ENCODE data around the gene NBEA.

The NBEA gene

DNA sequence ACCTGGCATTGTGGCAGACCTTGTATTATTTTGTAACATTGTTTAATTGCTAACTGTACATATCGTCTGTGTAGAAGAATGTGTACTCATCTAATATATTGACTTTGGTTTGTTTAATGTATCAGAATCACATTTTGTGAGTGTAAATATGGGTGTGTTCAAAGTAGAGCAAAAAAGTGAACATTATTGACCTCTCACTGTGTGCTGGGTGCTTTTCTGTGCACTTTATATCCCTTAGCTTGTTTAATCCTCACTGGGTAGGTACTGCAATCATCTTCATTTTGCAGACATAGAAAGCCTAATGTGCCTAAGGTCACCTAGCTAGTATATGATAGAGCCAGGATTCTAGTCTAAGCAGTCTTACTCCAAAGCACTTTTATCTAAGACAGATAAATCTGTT, 289.4 kb downstream of the NBEA start:
- no peak for DNase-seq (ENCODE audit: low read depth in 2 of 2)
- TF ChIP-seq, protein P1, sequence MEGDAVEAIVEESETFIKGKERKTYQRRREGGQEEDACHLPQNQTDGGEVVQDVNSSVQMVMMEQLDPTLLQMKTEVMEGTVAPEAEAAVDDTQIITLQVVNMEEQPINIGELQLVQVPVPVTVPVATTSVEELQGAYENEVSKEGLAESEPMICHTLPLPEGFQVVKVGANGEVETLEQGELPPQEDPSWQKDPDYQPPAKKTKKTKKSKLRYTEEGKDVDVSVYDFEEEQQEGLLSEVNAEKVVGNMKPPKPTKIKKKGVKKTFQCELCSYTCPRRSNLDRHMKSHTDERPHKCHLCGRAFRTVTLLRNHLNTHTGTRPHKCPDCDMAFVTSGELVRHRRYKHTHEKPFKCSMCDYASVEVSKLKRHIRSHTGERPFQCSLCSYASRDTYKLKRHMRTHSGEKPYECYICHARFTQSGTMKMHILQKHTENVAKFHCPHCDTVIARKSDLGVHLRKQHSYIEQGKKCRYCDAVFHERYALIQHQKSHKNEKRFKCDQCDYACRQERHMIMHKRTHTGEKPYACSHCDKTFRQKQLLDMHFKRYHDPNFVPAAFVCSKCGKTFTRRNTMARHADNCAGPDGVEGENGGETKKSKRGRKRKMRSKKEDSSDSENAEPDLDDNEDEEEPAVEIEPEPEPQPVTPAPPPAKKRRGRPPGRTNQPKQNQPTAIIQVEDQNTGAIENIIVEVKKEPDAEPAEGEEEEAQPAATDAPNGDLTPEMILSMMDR (IDR thresholded peaks at IDR 0.05; ENCODE audit: low read depth, low read length), result no peak
- H3K4me3 ChIP-seq (replicated peaks in 1 of 2; ENCODE audit: low read depth in 2 of 2, low read length in 2 of 2), result no peak overlapping the region

- no peak overlapping the region for H3K4me3 ChIP-seq (replicated peaks in 1 of 2; ENCODE audit: low read depth in 2 of 2, low read length in 2 of 2)
- DNase-seq (ENCODE audit: low read depth in 2 of 2), result no peak
- TF ChIP-seq, protein P1 (IDR thresholded peaks at IDR 0.05; ENCODE audit: low read depth, low read length), result no peak
Measured at GRCh38 chr13:35238274-35238673, 296.2 kb downstream of the NBEA start.

GRCh38 chr13:35252536-35253205, 310.6 kb downstream of the NBEA start:
- TF ChIP-seq, protein P1 (IDR thresholded peaks at IDR 0.05; ENCODE audit: low read depth, low read length), result no peak
- H3K4me3 ChIP-seq (replicated peaks in 1 of 2; ENCODE audit: low read depth in 2 of 2, low read length in 2 of 2), result no peak overlapping the region
- DNase-seq (ENCODE audit: low read depth in 2 of 2), result no peak

DNA sequence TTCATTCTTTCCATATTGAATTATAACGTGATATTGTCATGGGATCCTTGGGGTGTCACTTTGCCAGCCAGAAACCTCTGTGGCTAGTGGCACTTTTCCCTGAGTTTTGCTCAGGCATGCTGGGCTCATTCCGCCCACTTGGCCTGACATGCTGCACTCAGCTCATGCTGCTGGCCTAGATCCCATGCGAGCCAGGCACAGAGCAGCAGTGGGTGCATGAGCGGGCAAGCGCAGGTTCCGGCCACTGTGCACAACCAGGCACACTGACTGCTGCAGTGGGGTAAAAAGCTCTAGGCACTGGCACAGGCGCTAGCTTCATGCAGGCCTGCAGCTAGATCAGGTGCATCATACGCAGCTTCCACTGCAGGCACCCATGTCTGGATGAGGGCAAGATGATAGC, 313.2 kb downstream of the NBEA start:
- DNase-seq (ENCODE audit: low read depth in 2 of 2), result no peak
- TF ChIP-seq, protein P1 (IDR thresholded peaks at IDR 0.05; ENCODE audit: low read depth, low read length), result no peak
- H3K4me3 ChIP-seq (replicated peaks in 1 of 2; ENCODE audit: low read depth in 2 of 2, low read length in 2 of 2), result no peak overlapping the region

DNA sequence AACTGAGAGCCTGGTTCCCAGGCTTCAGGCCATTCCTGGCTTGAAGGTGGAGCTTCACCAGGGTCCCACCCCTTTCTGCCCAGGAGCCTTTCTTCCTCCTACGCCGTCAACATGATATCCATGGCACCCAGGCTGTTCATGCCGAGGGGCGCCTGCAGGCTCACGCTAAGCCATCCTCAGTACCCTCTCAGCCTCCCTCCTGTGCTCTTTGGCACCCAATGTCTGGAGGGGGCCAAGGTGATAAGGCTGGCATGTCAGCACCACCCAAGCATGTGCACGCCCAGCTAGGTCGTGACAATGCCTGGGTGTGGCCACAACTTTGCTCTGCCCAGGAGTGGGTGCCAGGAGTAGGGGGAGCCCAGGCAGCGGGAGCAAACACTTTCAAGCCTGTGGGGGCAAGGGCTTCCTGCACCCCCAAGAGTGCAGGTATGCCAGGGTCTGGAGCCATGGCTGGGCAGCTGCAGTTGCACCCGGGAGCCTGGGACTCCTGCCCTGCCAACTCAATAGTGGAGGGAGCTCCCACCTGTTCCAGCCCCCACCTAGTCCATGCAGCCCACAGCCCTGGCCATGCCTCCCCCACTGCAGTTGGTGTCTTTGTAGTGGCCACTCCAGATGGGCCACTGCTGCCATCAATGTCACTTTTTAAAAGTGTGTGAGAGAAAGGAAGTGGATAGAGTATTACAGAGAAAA, 314.5 kb downstream of the NBEA start:
- no peak for DNase-seq (ENCODE audit: low read depth in 2 of 2)
- TF ChIP-seq, protein P1 (IDR thresholded peaks at IDR 0.05; ENCODE audit: low read depth, low read length), result no peak
- no peak overlapping the region for H3K4me3 ChIP-seq (replicated peaks in 1 of 2; ENCODE audit: low read depth in 2 of 2, low read length in 2 of 2)

DNA sequence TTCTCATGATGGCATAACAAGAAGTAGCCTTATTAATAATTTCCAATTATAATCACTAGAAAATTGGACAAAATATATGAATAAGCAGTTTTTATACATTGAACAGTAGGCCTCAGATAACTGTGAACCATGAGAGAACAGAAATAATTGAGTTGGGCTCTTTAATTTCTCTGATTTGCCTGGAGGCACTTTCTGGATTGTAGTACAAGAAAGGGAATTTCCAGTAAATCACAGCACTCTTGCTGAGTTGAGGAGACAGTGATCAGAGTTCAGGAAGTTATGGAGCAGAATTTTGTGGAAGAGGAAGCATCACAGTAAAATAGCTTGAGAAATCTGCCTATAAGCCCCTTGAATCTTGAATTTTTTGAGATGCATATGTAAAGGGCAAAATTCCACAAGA, 318.2 kb downstream of the NBEA start:
- TF ChIP-seq, protein P1 (IDR thresholded peaks at IDR 0.05; ENCODE audit: low read depth, low read length), result no peak
- no peak overlapping the region for H3K4me3 ChIP-seq (replicated peaks in 1 of 2; ENCODE audit: low read depth in 2 of 2, low read length in 2 of 2)
- DNase-seq (ENCODE audit: low read depth in 2 of 2), result no peak

Data from cardiac fibroblast (primary cell).